NCI-H460 (cell line): ENCODE measurements around the gene ATP2A1. TPM values are rescaled to one million over a fixed set of nuclear protein-coding genes. Genes with fewer than 3 reads are reported as not detected.
A peak's percentile ranks its signal among the peaks of the same experiment; 100 is the strongest.
"Not testable (repeated sequence)": the region's sequence is repeated elsewhere in the genome, so short reads cannot be mapped to it uniquely, and the experiment has no call there.

Source experiments
- DNase-seq: peaks from one replicate; pipeline ENCODE4 v3.0.0-alpha.2; 2016; ENCODE audit warnings: low read depth; ENCODE audit errors: extremely low read depth
- small RNA-seq, 2 experiments: library from RNA; depleted of rRNA; stranded (forward); fragments of <200 nt; gene quantifications; one replicate each; pipeline ENCODE3, GENCODE V24; 2014
- total RNA-seq: library from RNA; depleted of rRNA; stranded (reverse); fragments of >200 nt; shearing (Covaris generic); gene quantifications from 2 replicates; pipeline ENCODE4 v1.2.3, GENCODE V29; 2014; rRNA removed

ATP2A1 gene
- total RNA-seq, 1 experiment from 2014 or later, result 2.4 TPM

GRCh38 chr16:28932339-28933141, 54.3 kb downstream of the ATP2A1 start:
- DNase-seq, result no peak

GRCh38 chr16:28933171-28933570, 54.9 kb downstream of the ATP2A1 start:
- DNase-seq, result no peak

GRCh38 chr16:28935346-28935745, 57.1 kb downstream of the ATP2A1 start:
- DNase-seq, result no peak

GRCh38 chr16:28935924-28936783, 57.9 kb downstream of the ATP2A1 start:
- peak; percentile 71 for DNase-seq

GRCh38 chr16:28936784-28937155, 58.5 kb downstream of the ATP2A1 start:
- no peak for DNase-seq

- no peak for DNase-seq
Measured at GRCh38 chr16:28937222-28937876, 59.1 kb downstream of the ATP2A1 start.

GRCh38 chr16:28938721-28939120, 60.4 kb downstream of the ATP2A1 start:
- DNase-seq, result no peak

GRCh38 chr16:28939825-28940224, 61.5 kb downstream of the ATP2A1 start:
- not testable (repeated sequence) for DNase-seq

GRCh38 chr16:28943281-28943680, 65.0 kb downstream of the ATP2A1 start:
- no peak for DNase-seq

GRCh38 chr16:28946681-28947080, 68.4 kb downstream of the ATP2A1 start:
- DNase-seq, result no peak

- DNase-seq, result peak; percentile 100
Measured at GRCh38 chr16:28950648-28951409, 72.5 kb downstream of the ATP2A1 start, which contains the start of gene NFATC2IP. NFATC2IP (plus strand) TSS chr16:28950937; CDS start chr16:28951012, 75 bp downstream.

GRCh38 chr16:28951410-28951943, 73.2 kb downstream of the ATP2A1 start:
- no peak for DNase-seq

Small RNA genes within 50 kb of the gene (small RNA-seq; reads per million reads assigned to genes)
- gene RF00416, result 0 reads per million in 2 experiments

Other genes starting within 250 kb of the ATP2A1 start
- gene NPIPB8, start 240.4 kb upstream of the ATP2A1 start, total RNA-seq, result not detected in 2 replicates
- gene EIF3C, start 167.0 kb upstream of the ATP2A1 start, total RNA-seq, result 159 and 242 TPM in 2 replicates
- 3.7 and 4.6 TPM in 2 replicates for gene NPIPB9, start 126.7 kb upstream of the ATP2A1 start, total RNA-seq
- gene ATXN2L, start 55.5 kb upstream of the ATP2A1 start, total RNA-seq, result 82.0 and 97.1 TPM in 2 replicates
- 231 and 245 TPM in 2 replicates for gene TUFM, start 32.1 kb upstream of the ATP2A1 start, total RNA-seq
- 16.2 and 16.8 TPM in 2 replicates for gene SH2B1, start 14.6 kb upstream of the ATP2A1 start, total RNA-seq
- 7.6 and 9.7 TPM in 2 replicates for gene RABEP2, start 46.8 kb downstream of the ATP2A1 start, total RNA-seq
- not detected in 2 replicates for gene CD19, start 53.5 kb downstream of the ATP2A1 start, total RNA-seq
- 26.0 and 28.6 TPM in 2 replicates for gene NFATC2IP, start 72.4 kb downstream of the ATP2A1 start, total RNA-seq
- 51.2 and 67.7 TPM in 2 replicates for gene SPNS1, start 96.3 kb downstream of the ATP2A1 start, total RNA-seq
- 1.9 TPM in 2 replicates for gene LAT, start 106.6 kb downstream of the ATP2A1 start, total RNA-seq